ENCODE measurements around the gene PTCHD4. TPM values are rescaled to one million over a fixed set of nuclear protein-coding genes. Genes with fewer than 3 reads are reported as not detected.
"Not testable (repeated sequence)": the region's sequence is repeated elsewhere in the genome, so short reads cannot be mapped to it uniquely, and the experiment has no call there.

PTCHD4 gene
- total RNA-seq, 1 donor from 2014 or later = 4.6 TPM

GRCh38 chr6:48139818-48140614, 29.0 kb upstream of the PTCHD4 start:
- TF ChIP-seq, protein P1, sequence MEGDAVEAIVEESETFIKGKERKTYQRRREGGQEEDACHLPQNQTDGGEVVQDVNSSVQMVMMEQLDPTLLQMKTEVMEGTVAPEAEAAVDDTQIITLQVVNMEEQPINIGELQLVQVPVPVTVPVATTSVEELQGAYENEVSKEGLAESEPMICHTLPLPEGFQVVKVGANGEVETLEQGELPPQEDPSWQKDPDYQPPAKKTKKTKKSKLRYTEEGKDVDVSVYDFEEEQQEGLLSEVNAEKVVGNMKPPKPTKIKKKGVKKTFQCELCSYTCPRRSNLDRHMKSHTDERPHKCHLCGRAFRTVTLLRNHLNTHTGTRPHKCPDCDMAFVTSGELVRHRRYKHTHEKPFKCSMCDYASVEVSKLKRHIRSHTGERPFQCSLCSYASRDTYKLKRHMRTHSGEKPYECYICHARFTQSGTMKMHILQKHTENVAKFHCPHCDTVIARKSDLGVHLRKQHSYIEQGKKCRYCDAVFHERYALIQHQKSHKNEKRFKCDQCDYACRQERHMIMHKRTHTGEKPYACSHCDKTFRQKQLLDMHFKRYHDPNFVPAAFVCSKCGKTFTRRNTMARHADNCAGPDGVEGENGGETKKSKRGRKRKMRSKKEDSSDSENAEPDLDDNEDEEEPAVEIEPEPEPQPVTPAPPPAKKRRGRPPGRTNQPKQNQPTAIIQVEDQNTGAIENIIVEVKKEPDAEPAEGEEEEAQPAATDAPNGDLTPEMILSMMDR (conservative IDR thresholded peaks at IDR 0.05) = no peak
- Mint-ChIP-seq H3K36me3 (no peaks in the 10 kb centered on the region), H3K4me3 (no peak overlapping the region), H3K4me1 (ENCODE audit: unreplicated experiment) (no peaks in the 10 kb centered on the region), H3K9me3 (no peaks in the 10 kb centered on the region), H3K27ac (no peak overlapping the region), H3K27me3 (no peaks in the 10 kb centered on the region)
- DNase-seq (ENCODE audit: extremely low spot score, unreplicated experiment) = no peak

DNA sequence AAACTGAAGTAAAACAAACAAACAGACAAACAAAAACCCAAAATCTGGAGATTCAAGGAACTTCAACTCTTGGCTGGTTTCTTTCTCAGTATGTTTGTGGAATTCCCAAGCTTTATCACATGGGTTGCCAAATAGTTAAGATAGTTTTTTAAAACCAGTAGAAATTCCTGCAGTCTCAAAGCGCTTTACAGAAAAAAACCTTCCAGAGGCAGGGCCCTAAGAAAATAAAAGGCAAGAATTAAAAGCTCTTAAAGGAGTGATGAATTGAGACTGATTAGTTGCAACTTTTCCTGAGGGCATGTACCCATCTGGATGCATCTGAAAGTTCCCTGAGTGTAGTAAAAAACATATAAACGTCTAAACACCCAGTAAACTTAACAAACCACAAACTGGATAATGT, 25.9 kb upstream of the PTCHD4 start:
- Mint-ChIP-seq H3K4me1 (ENCODE audit: unreplicated experiment) (no peaks in the 10 kb centered on the region), H3K27me3 (no peaks in the 10 kb centered on the region), H3K4me3 (no peak overlapping the region), H3K9me3 (no peaks in the 10 kb centered on the region), H3K36me3 (no peaks in the 10 kb centered on the region), H3K27ac (no peak overlapping the region)
- TF ChIP-seq, protein P1 (conservative IDR thresholded peaks at IDR 0.05) = no peak
- DNase-seq (ENCODE audit: extremely low spot score, unreplicated experiment) = no peak

DNA sequence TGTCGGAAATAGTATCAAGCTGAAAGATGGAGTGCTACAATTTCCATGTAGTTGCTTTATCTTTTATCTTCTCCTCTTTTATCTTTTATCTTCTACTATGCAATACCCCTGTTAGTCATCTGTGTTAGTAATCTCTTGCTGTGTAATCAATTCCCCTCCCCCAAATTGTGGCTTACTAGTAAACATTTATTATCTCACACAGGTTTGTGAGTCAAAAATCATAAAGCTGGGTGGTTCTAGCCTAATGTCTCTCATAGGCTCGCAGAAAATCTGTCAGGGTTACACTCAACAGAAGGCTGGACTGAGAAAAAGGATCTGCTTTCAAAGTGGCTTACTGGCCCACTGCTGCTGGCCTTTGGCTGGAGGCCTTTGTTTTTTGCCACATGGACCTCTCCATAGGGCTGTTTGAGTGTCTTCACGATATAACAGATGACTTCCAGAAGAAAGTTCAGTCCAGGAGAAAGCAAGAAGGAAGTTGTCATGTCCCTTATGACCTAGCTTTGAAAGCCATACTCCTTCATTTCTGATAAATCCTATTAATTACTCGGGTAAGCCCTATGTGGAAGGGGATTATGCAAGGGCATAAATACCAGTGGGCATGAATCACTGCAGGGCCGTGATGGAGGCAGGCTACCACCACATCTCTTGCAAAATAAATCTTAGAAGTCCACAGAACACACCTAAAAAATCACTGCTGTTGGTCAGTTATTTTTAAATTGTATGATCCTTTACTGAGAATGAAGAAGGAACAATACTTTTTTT, 24.5 kb upstream of the PTCHD4 start:
- DNase-seq (ENCODE audit: extremely low spot score, unreplicated experiment) = no peak
- TF ChIP-seq, protein P1 (conservative IDR thresholded peaks at IDR 0.05) = no peak
- Mint-ChIP-seq H3K27ac (no peak overlapping the region), H3K27me3 (no peaks in the 10 kb centered on the region), H3K36me3 (no peaks in the 10 kb centered on the region), H3K4me3 (no peak overlapping the region), H3K4me1 (ENCODE audit: unreplicated experiment) (no peaks in the 10 kb centered on the region), H3K9me3 (no peaks in the 10 kb centered on the region)

DNA sequence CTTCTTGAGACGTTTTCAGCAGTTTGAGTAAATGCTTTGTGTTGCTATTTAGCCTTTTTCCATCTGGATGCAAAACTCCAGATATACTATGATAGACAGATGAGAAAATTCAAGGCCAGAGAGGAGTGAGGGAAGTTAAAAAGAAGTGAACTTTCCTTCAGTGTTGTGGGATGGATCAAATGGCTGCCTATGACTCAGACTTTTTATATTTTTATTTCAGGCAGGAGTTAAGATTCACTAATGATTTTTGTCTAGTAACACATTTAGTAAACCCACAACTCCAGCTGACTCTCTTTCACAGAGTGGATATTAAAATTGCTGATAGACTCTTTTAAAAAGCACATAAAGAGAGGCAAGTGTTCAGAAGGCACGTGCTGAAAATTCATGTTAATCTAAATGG, 23.2 kb upstream of the PTCHD4 start:
- TF ChIP-seq, protein P1 (conservative IDR thresholded peaks at IDR 0.05) = no peak
- no peaks in the 10 kb centered on the region for H3K9me3 Mint-ChIP-seq
- H3K27me3 Mint-ChIP-seq = no peaks in the 10 kb centered on the region
- H3K27ac Mint-ChIP-seq = no peak overlapping the region
- no peak overlapping the region for H3K4me3 Mint-ChIP-seq
- DNase-seq (ENCODE audit: extremely low spot score, unreplicated experiment) = no peak
- no peaks in the 10 kb centered on the region for H3K36me3 Mint-ChIP-seq
- no peaks in the 10 kb centered on the region for H3K4me1 Mint-ChIP-seq (ENCODE audit: unreplicated experiment)

DNA sequence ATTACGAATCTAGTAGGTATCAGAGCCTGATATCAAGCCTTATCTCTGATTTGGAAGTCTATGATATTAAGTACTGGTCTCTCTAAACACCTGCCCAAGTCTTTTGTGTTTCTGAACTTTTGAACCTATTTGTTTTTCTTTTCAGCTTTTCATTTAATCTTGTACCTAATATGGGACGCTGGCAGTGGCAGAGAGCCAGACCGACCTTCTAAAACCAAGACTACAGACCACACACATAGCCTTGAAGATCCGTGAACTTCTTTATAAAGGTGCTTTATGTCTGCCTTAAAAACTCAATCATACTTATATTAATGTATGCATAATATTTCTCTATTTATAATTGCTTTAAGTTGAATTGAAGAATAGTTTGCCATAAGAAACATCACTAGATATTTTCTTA, 12.6 kb upstream of the PTCHD4 start:
- Mint-ChIP-seq H3K27me3 (no peaks in the 10 kb centered on the region), H3K4me1 (ENCODE audit: unreplicated experiment) (no peaks in the 10 kb centered on the region), H3K36me3 (no peaks in the 10 kb centered on the region), H3K27ac (no peak overlapping the region), H3K9me3 (no peaks in the 10 kb centered on the region), H3K4me3 (no peak overlapping the region)
- no peak for DNase-seq (ENCODE audit: extremely low spot score, unreplicated experiment)
- TF ChIP-seq, protein P1 (conservative IDR thresholded peaks at IDR 0.05) = no peak

DNA sequence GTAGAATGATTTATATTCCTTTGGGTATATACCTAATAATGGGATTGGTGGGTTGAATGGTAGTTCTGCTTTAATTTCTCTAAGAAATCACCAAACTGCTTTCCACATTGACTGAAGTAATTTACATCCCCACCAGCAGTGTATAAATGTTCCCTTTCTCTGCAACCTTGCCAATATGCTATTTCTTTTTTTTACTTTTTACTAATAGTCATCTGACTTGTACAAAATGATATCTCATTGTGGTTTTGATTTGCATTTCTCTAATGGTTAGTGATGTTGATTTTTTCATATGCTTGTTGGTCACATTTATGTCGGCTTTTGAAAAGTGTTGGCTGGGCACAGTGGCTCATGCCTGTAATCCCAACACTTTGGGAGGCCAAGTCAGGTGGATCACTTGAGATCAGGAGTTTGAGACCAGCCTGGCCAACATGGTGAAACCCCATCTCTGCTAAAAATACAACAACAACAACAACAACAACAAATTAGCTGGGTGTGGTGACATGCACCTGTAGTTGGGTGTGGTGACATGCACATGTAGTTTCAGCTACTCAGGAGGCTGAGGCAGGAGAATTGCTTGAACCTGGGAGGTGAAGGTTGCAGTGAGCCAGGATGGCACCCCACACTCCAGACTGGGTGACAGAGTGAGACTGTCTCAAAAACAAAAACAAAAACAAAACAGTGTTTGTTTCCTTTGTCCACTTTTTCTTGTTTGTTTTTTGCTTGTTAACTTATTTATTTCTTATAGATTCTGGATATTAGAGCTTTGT, 11.2 kb upstream of the PTCHD4 start:
- DNase-seq (ENCODE audit: extremely low spot score, unreplicated experiment); H3K36me3 Mint-ChIP-seq: not testable (repeated sequence)

More for the DNA sequence above, 11.2 kb upstream of the PTCHD4 start:
- H3K4me3 Mint-ChIP-seq; H3K4me1 Mint-ChIP-seq (ENCODE audit: unreplicated experiment); H3K27ac Mint-ChIP-seq; H3K27me3 Mint-ChIP-seq; H3K9me3 Mint-ChIP-seq: not testable (repeated sequence)

Measured in type B pancreatic cell (in vitro differentiated cells).